Middle frontal gyrus (tissue), 1 donor: ENCODE data around the gene CDCP2.
"Not testable (repeated sequence)": the region's sequence is repeated elsewhere in the genome, so short reads cannot be mapped to it uniquely, and the experiment has no call there.

Source experiments
- DNase-seq: peaks from one replicate; pipeline ENCODE4 v3.0.0-alpha.2; 2015; ENCODE audit warnings: low spot score; ENCODE audit errors: extremely low spot score

Gene CDCP2

GRCh38 chr1:54117815-54118563 lies 34.8 kb downstream of the CDCP2 start:
- DNase-seq, result no peak

DNA sequence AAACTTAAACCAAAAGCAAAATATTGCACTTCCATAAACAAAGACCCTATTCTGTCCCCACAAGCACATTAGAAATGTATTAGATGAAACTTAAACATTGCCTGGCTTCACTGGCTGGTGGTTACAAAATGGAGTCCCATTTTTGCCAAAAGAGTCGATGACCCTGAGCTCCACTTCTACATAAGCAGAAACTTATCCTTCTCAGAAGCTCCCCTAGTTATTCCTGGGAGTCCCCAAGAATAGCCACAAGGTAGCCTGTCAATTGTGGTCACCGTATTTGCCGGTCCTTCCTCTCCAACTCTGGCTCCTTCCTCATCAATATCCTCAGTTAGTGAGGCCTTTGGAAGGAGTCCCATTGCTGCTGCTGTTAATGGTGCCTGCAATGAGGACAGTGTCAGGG lies 37.3 kb downstream of the CDCP2 start:
- DNase-seq, result no peak

- no peak for DNase-seq
Observed at GRCh38 chr1:54114955-54115354, 37.8 kb downstream of the CDCP2 start.

DNA sequence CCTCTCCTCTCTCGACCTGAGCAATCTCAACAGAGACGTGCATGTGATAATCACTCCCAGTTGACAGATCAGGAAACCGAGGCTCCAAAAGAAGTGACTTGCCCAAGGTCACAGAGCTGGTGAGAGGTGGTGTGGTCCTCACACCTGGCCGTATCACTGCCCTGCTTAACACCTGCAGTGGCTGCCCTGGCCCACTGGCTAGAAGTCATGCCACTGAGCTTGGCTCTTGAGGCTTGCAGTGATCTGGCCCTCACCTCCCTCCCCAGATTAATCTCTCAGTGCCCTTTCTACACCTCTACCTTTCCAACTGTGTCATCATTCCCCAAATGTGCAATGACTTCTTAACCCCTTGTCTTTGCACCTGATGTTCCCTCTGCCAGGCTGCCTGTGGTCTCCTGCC lies 38.8 kb downstream of the CDCP2 start:
- no peak for DNase-seq

DNA sequence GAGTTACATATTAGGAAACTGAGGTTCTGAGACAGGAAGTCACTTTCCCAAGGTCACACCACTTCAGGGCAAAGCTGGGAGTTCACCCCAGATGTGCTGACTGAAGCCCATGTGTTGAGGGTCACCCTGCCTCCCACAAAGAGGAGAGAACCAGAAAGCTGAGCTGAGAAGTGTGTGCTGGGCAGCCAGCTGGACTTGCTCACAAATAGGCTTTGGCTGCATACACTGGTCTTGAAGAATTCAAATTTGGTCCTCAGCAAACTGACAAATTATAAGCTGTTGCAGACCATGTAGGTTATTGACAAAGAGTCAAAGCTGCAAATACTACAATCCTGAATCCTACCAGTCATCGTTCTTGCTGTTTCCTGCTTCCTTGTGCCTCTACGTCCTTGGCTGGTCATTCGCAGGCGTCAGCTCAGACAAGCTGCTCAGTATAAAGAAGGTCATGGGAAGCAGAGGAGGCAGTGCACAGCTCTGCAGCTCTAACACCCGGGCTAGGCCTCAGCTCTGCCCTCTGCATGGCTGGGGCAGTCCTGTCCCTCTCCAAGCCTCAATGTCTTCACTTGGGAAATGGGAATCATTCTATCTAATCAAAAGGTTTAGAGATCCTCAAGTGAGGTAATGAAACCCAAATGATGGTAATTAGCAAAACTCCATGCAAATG lies 40.0 kb downstream of the CDCP2 start:
- no peak for DNase-seq

DNA sequence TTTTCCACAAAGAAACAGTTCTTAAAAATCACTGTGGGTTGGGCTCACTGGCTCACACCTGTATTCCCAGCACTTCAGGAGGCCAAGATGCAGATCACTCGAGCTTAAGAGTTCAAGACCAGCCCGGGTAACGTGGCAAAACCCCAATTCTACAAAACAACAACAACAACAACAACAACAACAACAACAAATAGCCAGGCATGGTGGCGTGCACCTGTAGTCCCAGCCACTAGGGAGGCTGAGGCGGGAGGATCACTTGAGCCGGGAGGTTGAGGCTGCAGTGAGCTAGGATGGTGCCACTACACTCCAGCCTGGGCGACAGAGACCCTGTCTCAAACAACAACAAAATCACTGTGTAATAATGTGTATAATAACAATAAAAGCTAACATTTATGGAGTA lies 40.8 kb downstream of the CDCP2 start:
- DNase-seq, result no peak

DNA sequence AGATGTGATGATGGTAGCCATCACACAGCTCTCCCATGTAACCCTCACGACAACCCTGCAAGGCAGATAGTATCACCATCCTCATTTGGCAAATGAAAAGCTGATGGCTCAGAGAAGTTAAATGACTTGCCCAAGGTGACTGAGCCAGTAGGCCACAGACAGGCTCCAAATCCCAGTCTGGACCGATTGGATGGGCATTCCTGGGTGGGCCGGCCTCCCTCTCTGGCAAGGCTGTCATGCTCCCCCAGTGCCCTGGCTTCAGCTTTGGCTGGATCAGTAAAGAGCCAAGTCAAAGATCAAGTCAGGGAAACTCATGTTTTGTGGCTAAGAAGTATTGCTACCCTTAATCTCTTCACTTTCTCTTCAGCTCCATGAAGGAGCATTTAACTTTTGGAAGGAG lies 41.2 kb downstream of the CDCP2 start:
- no peak for DNase-seq

DNA sequence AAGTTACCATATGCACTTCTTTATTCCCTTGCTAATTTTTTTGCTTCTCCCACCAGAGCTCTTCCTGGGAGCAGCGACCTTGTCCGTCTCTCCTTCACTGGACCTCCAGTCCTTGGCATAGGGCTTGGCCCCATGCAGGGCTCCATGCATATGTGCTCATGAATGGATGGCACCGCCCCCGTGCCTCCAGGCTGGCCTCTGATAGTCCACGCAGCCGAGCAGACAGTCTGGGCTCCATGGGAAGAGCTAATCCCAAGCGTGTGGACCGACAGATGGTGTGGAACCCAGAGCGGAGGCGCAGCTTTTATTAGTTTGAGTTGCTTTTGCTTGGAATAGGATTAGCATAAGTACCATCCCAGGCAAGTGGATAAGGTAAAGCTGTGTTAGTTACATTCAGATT lies 41.8 kb downstream of the CDCP2 start:
- DNase-seq, result peak; percentile 41

DNA sequence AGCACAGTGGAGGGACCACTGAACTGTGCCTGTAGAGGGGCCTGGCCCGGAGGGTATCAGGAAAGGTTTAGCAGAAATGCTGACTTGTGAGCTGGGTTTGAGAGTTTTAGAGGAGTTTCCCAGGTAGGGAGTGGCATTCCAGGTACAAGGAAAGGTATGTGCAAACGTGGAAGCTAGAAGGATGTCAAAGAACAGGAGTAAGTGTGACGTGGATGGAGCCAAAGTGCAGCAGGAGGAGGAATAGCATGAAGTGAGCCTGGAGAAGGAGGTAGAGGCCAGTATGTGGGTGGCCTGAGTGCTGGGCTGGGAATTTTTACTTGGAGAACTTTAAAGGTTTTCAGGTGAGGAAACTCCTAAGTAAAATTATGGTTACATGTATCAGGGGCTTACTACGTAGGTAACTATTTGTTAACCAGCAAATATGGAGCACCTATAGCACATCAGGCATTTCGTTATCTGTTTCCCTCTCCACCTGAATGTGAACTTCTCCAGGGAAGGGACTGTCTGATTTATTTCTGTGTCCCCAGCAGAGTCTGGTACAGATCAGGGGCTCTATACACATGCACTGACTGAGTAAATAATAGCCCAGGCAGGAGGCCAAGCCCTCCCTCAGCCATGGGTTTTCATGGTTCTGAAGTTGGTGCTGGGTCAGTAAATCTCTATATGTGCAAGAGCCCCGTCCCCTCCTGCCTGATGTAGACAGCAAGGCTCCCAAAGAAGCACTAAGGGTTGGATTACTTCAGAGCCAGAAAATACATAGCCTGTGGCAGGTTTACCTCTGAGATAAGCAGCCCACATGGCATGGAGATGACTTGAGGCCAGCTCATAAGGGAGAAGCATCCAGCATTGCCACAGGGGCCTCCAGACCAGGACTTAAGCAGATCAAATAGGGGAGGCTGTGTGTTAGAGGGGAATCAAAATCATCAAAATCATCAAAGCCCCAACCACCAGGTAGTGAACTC lies 43.4 kb downstream of the CDCP2 start:
- DNase-seq, result no peak

DNA sequence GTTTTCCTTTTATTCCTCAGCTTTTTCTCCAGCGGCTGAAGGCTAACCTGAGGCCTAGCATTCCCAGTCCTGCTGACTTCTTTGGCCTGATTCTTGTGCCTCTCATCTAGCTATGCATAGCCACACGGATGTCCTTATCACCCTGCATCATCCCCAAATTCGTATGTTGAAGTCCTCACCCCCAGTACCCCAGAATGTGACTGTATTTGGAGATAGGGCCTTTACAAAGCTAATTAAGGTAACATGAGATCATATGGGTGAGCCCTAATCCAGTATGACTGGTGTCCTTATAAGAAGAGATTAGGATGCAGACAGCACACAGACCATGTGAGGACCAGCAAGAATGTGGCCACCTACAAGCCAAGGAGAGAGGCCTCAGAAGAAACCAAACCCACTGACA lies 44.6 kb downstream of the CDCP2 start:
- DNase-seq, result no peak

DNA sequence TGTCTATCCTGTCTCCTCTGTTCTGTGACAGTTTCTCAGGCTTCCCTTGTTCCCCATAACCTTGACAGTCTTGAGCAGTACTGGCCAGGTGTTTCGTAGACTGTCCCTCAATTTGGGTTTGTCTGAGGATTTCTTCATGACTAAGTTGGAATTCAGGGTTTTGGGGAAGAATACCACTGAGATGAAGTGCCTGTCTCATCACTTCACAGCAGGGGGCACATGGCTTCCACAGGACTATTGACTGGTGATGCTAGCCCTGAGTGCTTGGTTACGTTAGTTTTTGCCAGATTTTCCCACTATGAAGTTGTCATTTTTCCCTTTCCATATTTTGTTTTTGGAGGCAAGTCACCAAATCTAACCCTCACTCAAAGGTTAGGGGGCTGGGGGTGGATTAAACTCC lies 45.7 kb downstream of the CDCP2 start:
- DNase-seq, result no peak

DNA sequence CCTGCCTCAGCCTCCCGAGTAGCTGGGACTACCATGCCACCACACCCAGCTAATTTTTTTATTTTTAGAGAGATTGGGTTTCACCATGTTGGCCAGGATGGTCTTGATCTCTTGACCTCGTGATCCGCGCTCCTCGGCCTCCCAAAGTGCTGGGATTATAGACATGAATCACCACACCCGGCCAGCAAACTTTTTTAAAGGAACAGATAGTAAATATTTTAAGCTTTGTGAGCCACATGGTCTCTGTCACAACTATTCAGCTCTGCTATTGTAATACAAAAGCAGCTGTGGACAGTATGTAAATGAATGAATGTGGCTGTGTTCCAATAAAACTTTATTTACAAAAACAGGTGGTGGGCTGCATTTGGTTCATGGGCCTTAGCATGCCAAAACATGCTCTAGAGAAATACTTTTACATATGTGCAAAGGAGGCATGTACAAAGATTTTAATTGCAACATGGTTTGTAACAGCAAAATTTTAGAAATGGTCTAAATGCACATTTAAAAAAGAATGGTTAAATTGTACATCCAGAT lies 47.0 kb downstream of the CDCP2 start:
- DNase-seq, result no peak

- no peak for DNase-seq
Observed at GRCh38 chr1:54105080-54105479, 47.7 kb downstream of the CDCP2 start.

GRCh38 chr1:54104613-54105012 lies 48.2 kb downstream of the CDCP2 start:
- DNase-seq, result not testable (repeated sequence)

DNA sequence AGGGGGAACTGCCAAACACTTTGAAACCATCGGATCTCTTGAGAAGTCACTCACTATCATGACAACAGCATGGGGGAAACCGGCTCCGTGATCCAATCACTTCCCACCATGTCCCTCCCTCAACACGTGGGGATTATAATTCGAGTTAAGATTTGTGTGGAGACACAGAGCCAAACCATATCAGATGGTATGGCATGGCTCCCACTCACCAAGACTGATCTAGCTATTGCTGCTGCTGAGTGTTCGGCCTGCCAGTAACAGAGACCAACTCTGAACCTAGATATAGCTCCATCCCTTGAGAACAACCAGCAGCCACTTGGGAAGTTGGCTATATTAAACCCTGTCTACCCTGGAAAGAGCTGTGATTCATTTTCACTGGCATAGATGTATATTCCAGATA lies 49.4 kb downstream of the CDCP2 start:
- DNase-seq, result no peak

GRCh38 chr1:54100500-54100899 lies 52.3 kb downstream of the CDCP2 start:
- no peak for DNase-seq

DNA sequence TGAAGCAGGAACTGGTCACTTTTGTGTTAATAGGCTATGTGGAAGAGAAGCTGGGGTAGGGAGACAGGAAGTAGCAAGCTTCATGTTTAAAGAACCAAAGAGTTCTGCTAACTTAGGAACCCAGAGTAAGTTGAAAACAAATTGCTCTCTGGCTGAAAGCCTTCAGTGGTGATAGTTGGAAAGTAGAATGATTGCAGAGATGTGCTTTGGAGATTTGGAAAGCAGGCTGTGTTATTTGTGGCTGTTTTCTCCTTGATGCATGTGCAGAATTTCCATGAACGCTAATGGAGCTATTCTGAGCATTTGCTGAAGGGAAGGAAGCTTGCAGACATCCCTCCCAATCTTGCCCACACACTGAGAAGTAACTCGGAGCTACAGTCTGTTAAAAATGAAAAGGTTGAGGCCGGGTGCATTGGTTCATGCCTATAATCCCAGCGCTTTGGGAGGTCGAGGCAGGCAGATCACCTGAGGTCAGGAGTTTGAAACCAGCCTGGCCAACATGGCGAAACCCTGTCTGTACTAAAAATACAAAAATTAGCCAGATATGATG lies 53.7 kb downstream of the CDCP2 start:
- DNase-seq, result no peak

DNA sequence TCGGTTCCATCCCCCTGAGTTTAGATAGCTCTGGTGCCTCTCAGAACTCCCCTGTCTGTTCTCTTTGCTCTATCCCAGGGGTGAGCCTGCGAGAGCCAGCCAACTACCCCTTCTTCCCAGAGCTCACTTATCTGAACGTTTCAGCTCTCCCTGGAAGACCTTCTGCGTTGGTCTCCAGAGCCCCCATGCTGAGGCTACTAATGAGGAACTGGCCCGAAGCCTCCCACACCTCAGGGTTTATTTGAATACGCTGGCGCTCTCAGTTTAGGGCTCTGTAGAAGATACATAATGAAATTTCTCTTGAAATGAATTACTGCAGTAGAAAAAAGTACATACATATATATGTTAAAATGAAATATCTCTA lies 55.9 kb downstream of the CDCP2 start:
- DNase-seq, result no peak

GRCh38 chr1:54096227-54096876 lies 56.4 kb downstream of the CDCP2 start:
- DNase-seq, result no peak

- DNase-seq, result no peak
Observed at GRCh38 chr1:54095546-54096226, 57.1 kb downstream of the CDCP2 start.
